Stimulated activated CD4-positive, alpha-beta T cell treated with anti-CD3 and anti-CD28 coated beads, TNF-alpha, amount 100 ng/mL, for 4 hours (primary cell): ENCODE data around the gene PRXL2C.
"Not testable (repeated sequence)": the region's sequence is repeated elsewhere in the genome, so short reads cannot be mapped to it uniquely, and the experiment has no call there.

Experiments used
- DNase-seq, 3 experiments: peaks; one replicate each; pipeline ENCODE4 v3.0.0-alpha.2; 2020; ENCODE audit warnings: low read depth in 3 of 3

PRXL2C gene, protein sequence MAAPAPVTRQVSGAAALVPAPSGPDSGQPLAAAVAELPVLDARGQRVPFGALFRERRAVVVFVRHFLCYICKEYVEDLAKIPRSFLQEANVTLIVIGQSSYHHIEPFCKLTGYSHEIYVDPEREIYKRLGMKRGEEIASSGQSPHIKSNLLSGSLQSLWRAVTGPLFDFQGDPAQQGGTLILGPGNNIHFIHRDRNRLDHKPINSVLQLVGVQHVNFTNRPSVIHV

GRCh38 chr9:96655198-96655851 is at the start of gene PRXL2C:
Gene PRXL2C, minus strand, starts transcription at chr9:96655317. Its CDS starts 36 bp downstream, at chr9:96655281.
- peak; percentile 71 to 78 (median 75) for DNase-seq

DNA sequence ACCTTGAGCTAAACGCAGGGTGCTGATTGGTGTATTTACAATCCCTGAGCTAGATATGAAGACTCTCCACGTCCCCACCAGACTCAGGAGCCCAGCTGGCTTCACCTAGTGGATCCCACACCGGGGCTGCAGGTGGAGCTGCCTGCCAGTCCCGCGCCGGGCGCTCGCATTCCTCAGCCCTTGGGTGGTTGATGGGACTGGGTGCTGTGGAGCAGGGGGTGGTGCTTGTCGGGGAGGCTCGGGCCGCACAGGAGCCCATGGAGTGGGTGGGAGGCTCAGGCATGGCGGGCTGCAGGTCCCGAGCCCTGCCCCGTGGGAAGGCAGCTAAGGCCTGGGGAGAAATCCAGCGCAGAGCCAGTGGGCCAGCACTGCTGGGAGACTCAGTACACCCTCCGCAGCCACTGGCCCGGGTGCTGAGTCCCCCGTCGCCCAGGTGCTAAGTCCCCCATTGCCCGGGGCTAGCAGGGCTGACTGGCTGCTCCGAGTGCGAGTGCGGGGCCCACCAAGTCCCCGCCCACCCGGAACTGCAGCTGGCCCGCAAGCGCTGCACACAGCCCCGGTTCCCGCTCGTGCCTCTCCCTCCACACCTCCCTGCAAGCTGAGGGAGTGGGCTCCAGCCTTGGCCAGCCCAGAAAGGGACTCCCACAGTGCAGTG is 45.7 kb upstream of the PRXL2C start:
- not testable (repeated sequence) for DNase-seq

GRCh38 chr9:96691326-96691725 is 36.2 kb upstream of the PRXL2C start:
- DNase-seq, result no peak

GRCh38 chr9:96688745-96689464 is 33.8 kb upstream of the PRXL2C start:
- no peak for DNase-seq

GRCh38 chr9:96688187-96688586 is 33.1 kb upstream of the PRXL2C start:
- no peak for DNase-seq

GRCh38 chr9:96686638-96687335 is 31.7 kb upstream of the PRXL2C start:
- peak; percentile 33 to 54 (median 48) for DNase-seq

GRCh38 chr9:96680812-96681499 is 25.8 kb upstream of the PRXL2C start:
- no peak for DNase-seq

DNA sequence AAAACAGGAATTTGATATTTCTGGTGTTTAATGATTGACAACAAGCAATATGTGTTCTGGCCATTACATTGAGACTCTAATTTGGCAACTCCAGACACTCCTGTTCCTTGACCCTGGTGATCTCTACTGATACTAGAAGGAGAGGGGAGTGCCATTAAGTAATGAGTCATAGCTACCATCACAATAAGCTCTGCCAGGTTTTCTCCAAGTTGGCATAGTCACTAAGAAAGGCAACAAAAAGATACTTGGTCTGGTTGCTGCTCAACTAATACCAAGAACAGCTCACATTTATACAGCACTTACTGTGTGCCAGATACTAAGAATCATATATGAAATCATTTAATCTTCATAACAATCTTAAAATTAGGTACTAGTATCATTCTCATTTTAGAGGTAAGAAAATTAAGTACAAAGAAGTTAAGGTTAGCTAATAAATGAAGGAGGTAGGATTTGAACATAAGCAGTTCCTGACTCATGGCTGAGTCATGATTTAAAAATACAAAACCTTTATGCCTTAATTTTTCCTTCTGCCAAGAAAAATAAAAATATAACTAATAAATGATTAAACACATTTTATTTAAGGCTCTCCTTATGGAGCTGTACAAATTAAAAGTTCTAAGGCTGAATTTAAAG is 19.9 kb upstream of the PRXL2C start:
- DNase-seq, result no peak

DNA sequence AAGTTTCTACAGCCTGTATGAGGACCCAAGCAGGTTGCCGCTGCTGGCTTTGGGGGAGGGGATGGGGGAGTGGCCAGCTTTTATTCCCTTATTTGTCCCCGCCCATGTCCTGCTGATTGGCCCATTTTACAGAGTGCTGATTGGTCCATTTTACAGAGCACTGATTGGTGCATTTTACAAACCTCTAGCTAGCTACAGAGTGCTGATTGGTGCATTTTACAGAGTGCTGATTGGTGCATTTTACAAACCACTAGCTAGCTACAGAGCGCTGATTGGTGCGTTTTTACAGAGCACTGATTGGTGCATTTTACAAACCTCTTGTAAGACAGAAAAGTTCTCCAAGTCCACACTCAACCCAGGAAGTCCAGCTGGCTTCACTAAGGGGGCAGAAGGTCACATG is 18.7 kb upstream of the PRXL2C start:
- DNase-seq, result not testable (repeated sequence)

DNA sequence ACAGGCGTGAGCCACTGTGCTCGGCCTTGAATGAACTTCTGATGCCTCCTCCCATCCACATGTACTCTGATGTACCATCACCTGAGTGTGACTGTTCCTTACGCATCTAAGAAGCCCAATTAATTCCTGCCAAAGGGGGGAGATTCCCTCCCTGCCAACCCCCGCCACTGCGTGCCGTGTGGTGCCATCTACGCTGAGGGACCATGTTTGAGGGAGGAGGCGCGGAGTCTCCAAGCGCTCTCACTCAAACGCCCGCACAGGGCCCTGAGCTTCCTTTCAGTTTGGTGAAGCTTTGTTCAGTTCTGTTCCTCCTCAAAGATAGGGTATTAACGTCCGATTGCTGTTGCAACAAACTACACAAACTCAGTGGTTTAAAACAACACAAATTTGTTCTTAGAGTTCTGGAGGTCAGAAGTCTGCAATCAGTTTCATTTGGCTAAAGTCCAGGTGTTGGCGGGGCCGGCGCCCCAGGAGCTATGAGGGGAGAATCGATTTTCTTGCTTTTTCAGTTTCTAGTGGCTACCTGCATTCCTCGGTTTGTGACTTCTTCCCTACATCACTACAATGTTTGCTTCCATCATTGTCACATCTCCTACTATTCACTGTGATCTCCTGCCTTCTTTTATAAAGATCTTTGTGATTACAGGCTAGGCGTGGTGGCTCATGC is 13.9 kb upstream of the PRXL2C start:
- DNase-seq, result no peak

DNA sequence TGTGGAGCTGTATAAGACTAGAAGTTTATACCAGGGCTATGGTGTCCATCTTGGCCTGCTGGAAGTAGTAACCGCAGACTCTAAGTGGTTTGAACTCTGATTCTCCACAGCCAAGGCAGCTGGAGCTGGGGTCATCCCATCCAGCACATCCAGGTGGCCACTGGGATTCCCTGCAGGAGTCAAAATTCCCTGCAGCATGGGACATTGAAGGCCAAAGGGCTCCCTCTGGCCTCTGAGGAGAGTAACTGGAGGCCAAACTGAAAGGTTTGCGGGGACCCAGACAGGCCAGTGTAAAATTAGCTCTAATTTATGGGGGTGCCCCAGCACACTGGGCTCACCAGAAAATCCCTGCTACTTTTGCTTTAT is 12.2 kb upstream of the PRXL2C start:
- DNase-seq, result no peak

DNA sequence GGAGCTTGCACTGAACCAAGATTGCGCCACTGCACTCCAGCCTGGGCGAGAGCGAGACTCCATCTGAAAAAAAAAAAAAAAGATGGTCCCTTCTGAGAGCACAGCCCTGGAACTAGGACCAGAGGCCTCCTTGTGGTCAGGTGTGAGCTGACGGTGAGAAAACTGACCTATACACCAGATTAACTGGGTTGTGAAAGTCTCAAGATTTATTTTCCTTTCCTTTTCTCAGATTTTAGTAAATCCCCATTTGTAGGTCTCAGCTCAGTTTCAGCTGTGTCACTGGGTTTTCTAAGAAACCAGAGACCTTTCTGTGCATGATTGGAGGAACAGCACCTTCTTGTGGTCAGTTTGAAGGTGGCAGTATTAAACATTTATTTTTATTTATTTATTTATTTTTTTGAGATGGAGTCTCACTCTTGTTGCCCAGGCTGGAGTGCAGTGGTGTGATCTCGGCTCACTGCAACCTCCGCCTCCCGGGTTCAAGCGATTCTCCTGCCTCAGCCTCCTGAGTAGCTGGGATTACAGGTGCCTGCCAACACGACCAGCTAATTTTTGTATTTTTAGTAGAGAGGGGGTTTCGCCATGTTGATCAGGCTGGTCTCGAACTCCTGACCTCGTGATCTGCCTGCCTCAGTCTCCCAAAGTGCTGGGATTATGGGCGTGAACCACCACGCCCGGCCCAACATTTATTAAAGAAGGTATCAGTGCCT is 11.7 kb upstream of the PRXL2C start:
- not testable (repeated sequence) for DNase-seq

- DNase-seq, result no peak
Observed at GRCh38 chr9:96665789-96666188, 10.7 kb upstream of the PRXL2C start.

DNA sequence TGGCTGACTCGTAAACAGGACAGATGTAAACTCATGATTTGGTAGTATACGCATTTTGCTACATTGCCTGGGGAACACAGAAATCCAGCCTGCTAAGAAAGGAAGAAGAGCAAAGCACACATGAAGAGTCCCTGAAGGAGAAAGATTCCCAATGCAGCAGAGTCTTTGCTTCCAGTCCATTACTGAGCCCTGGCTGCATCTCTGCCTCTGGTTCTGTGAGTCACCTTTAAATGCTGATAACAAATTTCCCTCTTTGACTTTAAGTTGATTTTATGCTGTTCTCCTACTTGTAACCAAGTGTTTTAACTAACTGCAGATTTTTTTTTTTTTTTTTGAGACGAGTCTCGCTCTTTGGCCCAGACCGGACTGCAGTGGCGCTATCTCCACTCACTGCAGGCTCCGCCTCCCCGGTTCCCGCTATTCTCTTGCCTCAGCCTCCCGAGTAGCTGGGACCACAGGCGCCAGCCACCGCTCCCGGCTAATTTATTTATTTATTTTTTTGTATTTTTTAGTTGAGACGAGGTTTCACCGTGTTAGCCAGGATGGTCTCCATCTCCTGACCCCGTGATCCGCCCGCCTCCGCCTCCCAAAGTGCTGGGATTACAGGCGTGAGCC is 8.5 kb upstream of the PRXL2C start:
- no peak for DNase-seq

DNA sequence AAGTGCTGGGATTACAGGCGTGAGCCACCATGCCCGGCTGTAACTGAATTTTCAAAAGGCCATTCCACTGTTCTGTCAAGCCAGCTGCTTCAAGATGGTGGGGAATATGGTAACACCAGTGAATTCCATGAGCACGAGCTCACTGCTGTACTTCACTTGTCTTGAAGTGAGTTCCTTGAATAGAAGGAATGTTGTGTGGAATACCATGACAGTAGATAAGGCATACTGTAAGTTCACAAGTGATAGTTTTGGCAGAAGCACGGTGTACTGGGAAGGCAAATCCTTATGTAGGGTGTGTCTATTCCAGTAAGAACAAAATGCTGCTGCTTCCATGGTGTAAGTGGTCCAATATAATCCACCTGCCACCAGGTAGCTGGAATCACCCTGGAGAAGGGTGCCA is 6.6 kb upstream of the PRXL2C start:
- no peak for DNase-seq

GRCh38 chr9:96660692-96661248 is 5.7 kb upstream of the PRXL2C start:
- no peak for DNase-seq

GRCh38 chr9:96654450-96655197 is 493 bp downstream of the PRXL2C start:
- peak; percentile 23 to 33 (median 30) for DNase-seq

- DNase-seq, result no peak
Observed at GRCh38 chr9:96651626-96652025, 3.5 kb downstream of the PRXL2C start.
